HG03135 (cell line): ENCODE measurements around the gene OVCH2.
"Not testable (repeated sequence)": the region's sequence is repeated elsewhere in the genome, so short reads cannot be mapped to it uniquely, and the experiment has no call there.

ENCODE experiments used
- ATAC-seq: cut with Tn5 transposase; IDR thresholded peaks from one replicate; pipeline ENCODE4 v1.9.1; 2021; ENCODE audit warnings: mild to moderate bottlenecking, moderate library complexity; ENCODE audit not compliant: unreplicated experiment

Gene OVCH2, protein sequence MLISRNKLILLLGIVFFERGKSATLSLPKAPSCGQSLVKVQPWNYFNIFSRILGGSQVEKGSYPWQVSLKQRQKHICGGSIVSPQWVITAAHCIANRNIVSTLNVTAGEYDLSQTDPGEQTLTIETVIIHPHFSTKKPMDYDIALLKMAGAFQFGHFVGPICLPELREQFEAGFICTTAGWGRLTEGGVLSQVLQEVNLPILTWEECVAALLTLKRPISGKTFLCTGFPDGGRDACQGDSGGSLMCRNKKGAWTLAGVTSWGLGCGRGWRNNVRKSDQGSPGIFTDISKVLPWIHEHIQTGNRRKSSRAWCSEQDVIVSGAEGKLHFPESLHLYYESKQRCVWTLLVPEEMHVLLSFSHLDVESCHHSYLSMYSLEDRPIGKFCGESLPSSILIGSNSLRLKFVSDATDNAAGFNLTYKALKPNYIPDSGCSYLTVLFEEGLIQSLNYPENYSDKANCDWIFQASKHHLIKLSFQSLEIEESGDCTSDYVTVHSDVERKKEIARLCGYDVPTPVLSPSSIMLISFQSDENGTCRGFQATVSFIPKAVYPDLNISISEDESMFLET

DNA sequence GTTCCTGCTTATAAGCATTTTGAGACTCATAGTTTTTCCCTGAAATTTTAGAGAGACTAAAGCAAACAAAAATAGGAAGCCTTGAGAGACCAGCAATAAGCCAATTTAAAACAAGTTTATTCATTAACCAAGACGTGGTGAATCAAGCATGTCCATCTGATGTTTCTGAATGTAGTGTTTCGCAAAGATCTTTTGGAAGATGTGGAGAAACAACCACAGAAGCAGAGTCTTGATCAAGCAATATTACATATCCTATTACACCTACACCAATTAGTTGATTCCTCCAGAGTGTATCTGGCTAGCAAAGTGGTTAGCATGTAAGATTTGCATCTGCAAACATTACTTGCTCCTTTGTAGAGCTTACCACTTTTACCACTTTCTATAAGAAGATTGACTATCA, at the start of gene OVCH2:
Gene OVCH2 (minus strand): TSS at position 101 of the 400 bp plus-strand sequence. CDS start 83 bp downstream, at position 18.
- no peak for ATAC-seq

DNA sequence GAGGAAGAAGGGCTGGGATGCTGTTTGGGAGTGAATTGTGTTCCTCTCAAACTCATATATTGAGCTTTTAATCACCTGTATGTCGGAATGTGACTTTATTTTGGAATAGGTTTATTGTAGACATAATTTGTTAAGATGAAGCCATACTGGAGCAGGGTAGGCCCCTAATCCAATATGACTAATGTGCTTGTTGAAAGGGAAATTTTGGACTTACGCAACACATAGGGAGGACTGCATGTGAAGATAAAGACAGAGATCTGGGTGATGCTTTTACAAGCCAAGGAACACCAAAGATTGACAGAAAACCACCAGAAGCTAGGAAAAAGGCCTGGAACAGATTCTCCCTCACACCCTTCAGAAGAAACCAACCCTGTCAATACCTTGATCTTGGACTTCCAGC, 43.2 kb upstream of the OVCH2 start:
- ATAC-seq, result no peak

DNA sequence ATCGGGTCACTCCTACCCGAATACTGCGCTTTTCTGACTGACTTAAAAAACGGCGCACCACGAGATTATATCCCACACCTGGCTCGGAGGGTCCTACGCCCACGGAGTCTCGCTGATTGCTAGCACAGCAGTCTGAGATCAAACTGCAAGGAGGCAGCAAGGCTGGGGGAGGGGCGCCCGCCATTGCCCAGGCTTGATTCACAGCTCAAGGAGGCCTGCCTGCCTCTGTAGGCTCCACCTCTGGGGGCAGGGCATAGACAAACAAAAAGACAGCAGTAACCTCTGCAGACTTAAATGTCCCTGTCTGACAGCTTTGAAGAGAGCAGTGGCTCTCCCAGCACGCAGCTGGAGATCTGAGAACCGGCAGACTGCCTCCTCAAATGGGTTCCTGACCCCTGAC, 28.5 kb upstream of the OVCH2 start:
- ATAC-seq, result not testable (repeated sequence)

DNA sequence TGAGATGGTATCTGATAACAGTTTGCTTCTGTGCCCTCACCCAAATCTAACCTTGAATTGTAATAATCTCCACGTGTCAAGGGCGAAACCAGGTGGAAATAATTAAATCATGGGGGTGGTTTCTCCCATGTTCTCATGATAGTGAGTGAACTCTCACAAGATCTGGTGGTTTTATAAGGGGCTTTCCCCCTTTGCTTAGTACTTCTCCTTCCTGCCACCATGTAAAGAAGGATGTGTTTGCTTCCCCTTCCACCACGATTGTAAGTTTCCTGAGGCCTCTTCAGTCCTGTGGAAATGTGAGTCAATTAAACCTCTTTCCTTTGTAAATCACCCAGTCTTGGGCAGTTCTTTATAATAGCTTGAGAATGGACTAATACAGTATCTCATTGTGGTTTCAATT, 8.5 kb upstream of the OVCH2 start:
- ATAC-seq, result no peak

DNA sequence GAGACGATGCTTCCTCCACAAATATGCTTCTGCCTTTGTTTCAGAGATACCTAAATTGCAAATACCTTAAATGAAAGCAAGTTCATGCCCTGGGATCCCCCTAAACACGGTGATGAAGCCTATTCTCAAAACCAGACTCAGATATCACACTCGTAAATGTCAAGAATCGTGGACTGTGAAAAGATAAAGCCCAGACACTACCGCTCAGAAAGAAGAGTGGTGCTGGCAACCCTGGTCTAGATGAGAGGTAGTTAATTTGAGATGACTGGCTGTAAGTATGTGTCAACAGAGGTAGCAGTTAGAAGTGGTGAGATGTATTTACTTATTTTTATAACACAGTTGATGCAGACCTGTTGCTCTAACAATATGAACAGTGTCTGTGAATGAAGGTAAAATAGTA, 2.5 kb downstream of the OVCH2 start:
- no peak for ATAC-seq

DNA sequence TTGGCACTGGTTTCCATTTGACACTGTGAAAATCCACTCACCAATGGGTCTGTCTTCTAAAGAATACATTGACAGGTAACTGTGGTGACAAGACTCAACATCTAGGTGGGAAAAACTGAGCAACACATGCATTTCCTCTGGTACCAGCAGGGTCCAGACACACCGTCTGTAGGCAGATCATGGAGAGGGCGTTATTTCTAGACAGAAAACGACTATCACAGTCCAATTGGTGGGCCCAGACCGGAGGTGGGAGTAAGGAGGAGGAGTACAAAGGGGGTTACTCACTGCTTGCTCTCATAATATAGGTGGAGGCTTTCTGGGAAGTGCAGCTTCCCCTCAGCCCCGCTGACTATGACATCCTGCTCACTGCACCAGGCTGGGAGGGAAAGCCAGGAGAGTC, 9.9 kb downstream of the OVCH2 start:
- ATAC-seq, result no peak

DNA sequence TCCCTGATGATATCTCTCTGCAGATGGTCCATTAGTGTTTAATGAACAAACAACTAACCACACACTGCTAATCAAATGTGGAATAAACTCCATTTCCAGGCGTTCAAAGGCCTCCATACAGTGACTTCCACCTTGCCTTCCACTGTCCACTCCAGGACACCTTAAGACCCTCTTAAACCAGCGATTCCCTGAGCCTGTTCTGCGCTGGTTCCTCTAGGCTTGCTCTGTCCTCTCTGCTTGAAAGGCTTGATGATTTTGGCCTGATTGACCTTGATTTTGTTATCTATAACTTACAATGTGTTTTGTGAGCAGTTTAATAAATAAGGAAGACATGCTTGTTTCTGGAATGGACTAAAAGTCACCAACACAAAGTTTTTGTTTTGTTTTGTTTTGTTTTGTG, 12.0 kb downstream of the OVCH2 start:
- no peak for ATAC-seq

DNA sequence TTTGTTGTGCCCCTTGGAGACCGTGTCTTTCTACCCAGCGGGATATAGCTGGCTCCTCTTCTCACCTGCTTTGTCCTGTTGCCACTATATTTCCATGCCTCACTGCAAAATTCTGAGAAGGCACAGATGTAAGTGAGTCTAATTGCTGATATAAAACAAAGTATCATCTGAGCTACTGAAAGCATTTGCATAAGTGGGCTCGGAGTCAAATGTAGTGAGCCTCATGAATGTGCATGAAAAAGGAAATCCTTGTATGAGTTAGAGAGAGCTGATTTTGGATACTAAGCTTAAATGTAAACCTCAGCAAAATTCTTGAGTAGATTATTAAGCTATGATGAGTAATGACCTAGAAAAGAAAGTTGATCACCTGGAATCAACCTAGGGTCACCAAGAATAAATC, 13.9 kb downstream of the OVCH2 start:
- ATAC-seq, result no peak

DNA sequence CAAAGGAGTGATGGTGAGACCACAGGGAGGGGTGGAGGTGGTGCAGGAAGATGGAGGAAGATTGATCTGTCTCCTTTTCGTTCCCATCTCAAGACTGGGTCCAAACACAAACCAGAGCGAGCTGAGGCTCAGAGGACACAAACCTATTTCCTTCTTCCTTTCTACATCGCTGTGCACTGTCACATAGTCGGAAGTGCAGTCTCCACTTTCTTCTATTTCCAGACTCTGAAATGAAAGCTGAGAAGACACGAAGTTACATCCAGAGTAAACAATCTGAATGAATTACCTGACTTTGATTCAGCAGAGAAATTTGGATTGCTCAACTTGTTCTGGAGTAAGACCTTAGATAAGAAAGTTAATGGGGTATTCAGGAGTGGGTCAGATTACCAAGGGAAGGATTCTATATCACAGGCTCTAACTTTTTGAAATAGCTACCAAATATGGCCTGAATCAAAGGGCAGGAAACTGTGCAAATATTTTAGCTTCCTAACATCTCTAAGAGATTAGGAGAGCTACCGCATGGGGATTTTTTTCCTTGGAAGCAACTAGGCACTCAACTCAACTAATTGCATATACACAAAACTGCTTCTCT, 14.4 kb downstream of the OVCH2 start:
- ATAC-seq, result no peak

DNA sequence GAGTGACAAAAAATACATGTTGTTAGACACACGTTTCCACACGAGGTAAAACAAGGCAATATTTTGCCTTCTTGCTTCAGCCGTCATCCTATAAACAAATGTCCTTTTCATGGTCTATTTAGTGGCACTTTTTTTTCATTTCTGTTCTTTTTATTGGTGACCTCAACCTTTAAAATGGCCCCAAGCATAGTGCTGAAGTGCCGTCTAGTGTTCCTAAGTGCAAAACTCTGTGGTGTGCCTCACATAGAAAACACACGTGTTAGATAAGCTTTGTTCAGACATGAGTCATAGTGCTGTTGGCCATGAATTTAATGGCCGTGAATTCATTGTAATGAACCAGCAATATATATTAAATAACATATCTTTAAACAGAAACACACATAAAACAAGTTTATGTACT, 15.6 kb downstream of the OVCH2 start:
- ATAC-seq, result no peak

DNA sequence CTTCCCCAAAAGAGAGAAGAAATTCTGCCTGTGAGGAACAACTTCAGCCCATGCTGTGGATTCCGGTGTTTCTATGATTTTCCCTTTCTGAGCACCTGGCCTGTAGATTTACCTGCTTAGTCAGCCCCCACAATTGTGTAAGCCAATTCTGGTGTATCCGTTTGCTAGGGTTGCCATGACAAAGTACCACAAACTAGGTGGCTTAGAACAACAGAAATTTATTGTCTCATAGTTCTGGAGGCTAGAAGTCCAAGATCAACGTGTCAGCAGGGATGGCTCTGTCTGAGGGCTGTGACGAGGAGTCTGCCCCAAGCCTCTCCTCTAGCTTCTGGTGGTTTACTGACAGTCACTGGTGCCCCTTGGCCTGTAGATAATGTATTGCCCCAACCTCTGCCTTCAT, 17.0 kb downstream of the OVCH2 start:
- no peak for ATAC-seq

DNA sequence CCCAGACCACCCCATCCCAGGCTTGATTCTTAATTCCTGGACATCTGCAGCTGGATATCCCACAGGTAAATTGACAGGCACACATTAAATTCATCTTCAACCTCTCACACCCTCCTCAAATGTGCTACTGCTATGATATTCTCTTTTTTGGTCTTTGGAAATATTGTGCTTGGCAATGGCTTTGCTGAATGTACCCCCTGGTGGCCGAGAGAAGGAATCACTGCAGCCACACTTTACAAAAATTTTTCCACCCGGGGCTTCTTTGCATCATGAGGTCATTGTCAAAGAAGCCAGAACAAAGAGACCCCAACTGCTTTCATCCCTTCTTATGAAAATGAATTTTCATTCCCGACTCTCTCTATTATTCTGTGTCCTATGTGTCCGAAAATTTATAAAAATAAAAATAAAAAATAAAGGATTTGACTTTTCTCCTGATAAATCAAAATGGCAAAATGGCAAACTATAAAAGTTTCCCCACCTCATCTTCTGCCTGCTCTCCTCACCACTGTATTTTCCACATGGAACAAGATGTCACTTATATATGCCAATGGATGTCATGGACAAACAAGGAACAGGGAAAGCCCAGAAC, 17.9 kb downstream of the OVCH2 start:
- peak; percentile 51 for ATAC-seq

DNA sequence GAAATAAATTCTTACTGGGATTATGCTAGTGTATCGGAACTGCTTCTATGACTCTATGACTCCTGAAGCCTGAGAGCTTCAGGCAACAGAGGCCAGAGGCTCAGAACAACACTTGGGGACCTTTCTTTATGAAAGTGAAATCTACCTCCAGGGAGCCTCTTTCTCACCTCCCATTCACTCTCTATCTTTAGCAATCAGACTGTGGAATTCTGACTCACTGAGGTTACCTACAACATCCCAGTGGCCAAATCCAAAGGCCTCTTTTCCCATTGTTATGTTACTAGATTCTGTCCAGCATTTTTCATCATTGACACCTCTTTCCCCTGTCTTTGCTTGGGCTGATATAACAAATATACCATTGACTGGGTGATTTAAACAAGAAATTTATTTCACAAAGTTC, 18.9 kb downstream of the OVCH2 start:
- no peak for ATAC-seq

DNA sequence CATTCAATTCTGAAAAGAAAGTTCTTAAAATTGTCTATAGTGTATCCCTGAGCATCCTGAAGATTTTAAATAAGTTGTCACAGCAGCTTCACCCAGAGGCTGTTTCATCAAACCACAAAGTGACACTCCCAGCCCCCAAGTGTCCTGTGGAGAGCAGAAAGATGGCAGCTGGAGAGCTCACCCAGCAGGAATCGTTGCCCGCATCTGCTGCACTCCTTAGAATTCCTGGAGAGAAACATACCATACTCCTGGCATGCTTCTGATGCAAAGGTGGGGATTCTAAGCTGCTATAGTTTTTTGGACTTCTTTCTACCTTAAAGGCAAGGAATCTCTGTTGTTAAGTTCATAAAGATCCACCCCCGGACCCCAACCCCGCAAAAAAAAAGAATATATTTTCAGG, 19.5 kb downstream of the OVCH2 start:
- ATAC-seq, result no peak

DNA sequence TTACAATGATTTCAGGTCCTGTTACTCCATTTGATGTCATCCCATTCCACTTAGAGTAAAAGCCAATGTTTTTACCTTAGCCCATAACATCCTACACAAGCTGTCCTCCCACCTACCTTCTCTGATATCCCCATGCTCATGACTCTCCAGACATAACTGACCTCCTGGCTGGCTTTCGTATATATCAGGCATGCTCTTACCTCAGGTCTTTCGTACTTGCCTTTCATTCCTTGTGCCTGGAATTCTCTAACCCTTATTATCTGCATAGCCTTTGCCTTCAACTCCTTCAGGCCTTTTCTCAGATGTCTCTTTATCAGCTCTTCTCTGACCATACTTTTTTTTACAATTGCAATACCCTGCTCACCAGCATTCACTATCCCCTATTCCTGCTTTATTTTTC, 22.7 kb downstream of the OVCH2 start:
- ATAC-seq, result no peak

DNA sequence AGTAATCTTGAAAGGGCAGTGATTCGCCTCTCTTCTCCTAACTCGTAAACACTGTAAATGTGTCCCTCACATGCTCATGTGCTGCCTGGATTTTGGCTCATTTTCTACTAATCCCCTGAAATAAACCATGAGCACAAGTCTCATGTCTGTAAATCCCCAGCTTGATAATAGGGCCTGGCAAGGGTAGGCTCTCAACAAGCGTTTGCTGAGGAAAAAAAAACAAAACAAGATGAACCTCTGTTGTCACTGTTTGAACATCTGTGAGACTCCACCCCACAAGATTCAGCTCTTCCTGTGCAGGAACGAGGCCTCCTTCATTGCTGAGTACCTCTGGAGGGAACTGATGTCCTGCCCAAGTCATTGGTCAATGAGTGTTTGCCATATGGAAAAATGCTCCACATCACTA, 28.5 kb downstream of the OVCH2 start:
- ATAC-seq, result no peak

DNA sequence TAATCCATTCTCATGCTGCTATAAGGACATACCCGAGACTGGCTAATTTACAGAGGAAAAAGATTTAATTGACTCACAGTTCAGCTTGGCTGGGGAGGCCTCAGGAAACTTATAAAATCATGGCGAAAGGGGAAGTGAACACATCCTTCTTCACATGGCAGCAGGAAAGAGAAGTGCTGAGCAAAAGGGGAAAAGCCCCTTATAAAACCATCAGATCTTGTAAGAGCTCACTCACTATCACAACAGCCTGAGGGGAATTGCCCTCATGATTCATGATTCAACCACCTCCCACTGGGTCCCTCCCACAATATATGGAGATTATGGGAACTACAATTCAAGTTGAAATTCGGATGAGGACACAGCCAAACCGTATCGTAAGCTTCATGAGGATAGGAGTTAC, 29.2 kb downstream of the OVCH2 start:
- ATAC-seq, result no peak

DNA sequence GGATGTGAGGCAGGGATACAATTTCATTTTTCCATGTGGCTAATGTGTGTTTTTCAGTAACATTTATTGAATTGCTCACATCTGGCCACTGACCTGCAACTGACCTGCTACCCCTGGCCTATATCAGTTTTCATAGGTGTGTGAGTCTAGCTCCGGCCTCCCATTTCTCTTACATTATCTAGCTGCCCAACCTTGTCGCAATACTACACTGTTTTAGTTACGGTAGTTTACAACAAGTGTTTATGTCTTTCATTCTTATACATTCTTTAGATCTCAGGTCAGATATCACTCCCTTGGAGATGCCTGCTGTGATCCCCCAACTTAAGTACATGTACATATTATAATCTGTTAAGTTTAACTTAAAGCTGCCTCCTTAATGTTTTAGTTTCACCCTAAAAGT, 30.6 kb downstream of the OVCH2 start:
- ATAC-seq, result no peak

DNA sequence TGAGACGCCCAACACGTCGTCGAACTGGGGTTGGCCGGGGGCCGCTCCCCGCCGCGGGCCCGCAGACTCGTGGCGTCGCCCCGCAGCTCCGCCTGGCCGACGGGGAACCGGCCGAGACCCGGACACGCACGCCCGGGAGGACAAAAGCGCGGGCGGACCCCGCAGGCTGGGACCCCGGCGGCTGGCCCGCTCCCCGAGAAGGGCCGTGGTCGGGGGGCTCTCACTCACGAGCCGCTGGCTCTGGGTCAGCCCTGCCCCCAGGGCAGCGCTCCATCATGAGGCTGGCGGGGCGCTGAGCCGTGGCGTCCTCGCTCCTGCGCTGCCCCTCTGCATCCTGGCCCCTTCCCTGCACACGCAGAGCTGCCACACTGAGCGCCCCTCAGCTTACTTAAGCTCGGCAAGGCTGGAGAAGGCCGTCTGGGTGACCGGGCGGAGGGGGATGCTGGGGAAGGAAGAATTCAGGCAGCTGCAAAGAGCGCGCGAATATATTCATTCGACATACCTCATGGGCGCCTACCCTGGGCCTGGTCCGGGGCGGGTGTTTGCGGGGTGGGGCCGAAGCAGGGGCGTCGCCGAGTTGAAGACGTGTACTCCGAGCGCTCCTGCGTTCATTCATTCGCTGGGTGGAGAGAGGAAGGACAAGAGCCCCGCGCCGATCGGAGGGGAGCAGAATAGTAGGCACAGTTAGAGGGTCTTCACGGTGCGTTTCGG, 32.4 kb downstream of the OVCH2 start:
- ATAC-seq, result no peak

DNA sequence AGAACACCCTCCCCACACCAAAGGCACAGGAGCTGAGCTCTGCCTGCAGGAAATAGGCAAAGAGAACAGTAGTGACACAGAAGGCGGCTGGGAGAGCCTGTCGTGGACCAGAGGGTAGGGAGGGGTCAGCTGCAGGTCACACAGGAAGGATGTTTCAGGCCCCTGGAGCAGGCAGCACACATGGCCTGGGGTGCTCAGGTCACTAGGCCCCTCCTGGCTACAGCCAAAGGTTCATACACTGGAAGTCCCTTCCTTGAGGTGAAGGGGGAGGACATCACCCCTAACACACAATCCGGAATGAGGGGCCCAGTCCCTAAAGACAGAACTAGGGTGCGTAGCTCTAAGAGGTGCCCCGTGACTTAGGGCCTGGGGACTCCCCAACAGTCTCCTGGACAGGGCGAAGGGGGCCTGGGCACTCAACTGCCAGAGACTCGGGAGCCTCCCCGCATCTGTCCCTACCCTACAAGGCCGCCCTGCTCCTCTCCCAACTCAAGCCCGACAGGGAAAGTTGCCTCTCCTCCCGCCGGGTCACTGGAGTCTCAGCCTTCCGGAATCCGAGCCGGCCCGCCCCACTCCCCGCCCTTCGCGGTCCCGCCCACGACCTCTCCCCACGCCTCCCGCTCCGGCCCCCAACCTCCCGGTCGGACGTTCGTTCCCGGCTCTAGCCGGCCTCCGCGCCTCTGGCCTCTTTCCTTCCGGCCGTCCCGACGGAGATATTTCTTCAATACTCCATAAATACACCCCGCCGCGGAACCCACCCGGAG, 33.1 kb downstream of the OVCH2 start, which contains the start of gene CYB5R2:
Gene CYB5R2 (minus strand): TSS at position 541 of the 764 bp plus-strand sequence. CDS start 675 bp downstream, outside the sequence.
- ATAC-seq, result no peak
